Karpas-422 (cell line): Measurements from ENCODE around the gene FAM222A. TPM values are rescaled to one million over a fixed set of nuclear protein-coding genes. Genes with fewer than 3 reads are reported as not detected.
"Not testable (repeated sequence)": the region's sequence is repeated elsewhere in the genome, so short reads cannot be mapped to it uniquely, and the experiment has no call there.

ENCODE experiments used
- DNase-seq: peaks from one replicate; pipeline ENCODE4 v3.0.0-alpha.2; 2015
- H2AFZ ChIP-seq: fragments of 200-600 bp; sonication (generic); 2 replicates; pipeline ENCODE4 v1.6.1; 2014; ENCODE audit warnings: antibody characterized with exemption, low read length, mixed read lengths
- H3K27ac ChIP-seq: fragments of 200-600 bp; sonication (generic); 2 replicates; pipeline ENCODE4 v1.5.1; 2014; ENCODE audit warnings: mild to moderate bottlenecking, low read length, moderate library complexity
- H3K27me3 ChIP-seq: fragments of 200-600 bp; sonication (generic); 2 replicates; pipeline ENCODE4 v1.6.1; 2014; ENCODE audit warnings: low read length, mixed read lengths
- H3K36me3 ChIP-seq: fragments of 200-600 bp; sonication (generic); 2 replicates; pipeline ENCODE4 v1.6.1; 2014; ENCODE audit warnings: low read length, mixed read lengths; ENCODE audit not compliant: insufficient read depth
- H3K4me1 ChIP-seq: fragments of 200-600 bp; sonication (generic); 2 replicates; pipeline ENCODE4 v1.6.1; 2014; ENCODE audit warnings: mild to moderate bottlenecking, low read length, mixed read lengths
- H3K4me2 ChIP-seq: fragments of 200-600 bp; sonication (generic); 2 replicates; pipeline ENCODE4 v1.6.1; 2014; ENCODE audit warnings: low read length, low read depth, mild to moderate bottlenecking; ENCODE audit not compliant: poor library complexity, severe bottlenecking
- H3K4me3 ChIP-seq: fragments of 200-600 bp; sonication (generic); 2 replicates; pipeline ENCODE4 v1.5.1; 2014; ENCODE audit warnings: mild to moderate bottlenecking, antibody characterized with exemption, low read length, mixed read lengths
- H3K79me2 ChIP-seq: fragments of 200-600 bp; sonication (generic); 2 replicates; pipeline ENCODE4 v1.6.1; 2014; ENCODE audit warnings: mild to moderate bottlenecking, low read length, mixed read lengths
- H3K9ac ChIP-seq: fragments of 200-600 bp; sonication (generic); 2 replicates; pipeline ENCODE4 v1.6.0; 2014; ENCODE audit warnings: low read length
- H3K9me2 ChIP-seq: fragments of 200-600 bp; sonication (generic), shearing (Covaris generic); replicated peaks from 2 replicates; pipeline ENCODE4 v1.6.0; 2014; ENCODE audit warnings: mild to moderate bottlenecking, low read length, moderate library complexity; ENCODE audit not compliant: insufficient read depth
- H3K9me3 ChIP-seq: fragments of 300-700, 200-600 bp; sonication (generic); 2 replicates; pipeline ENCODE4 v1.6.1; 2014; ENCODE audit warnings: low read length, mixed read lengths
- H4K20me1 ChIP-seq: fragments of 200-600 bp; sonication (generic); 2 replicates; pipeline ENCODE4 v1.6.1; 2014; ENCODE audit warnings: mild to moderate bottlenecking, antibody characterized with exemption, low read length, low read depth; ENCODE audit not compliant: insufficient read depth
- total RNA-seq: library from RNA; depleted of rRNA; stranded (reverse); fragments of >200 nt; shearing (Covaris generic); gene quantifications from 2 replicates; pipeline ENCODE4 v1.2.3, GENCODE V29; 2014; ENCODE audit warnings: low replicate concordance

Gene FAM222A
- total RNA-seq, 1 experiment from 2014 or later = 0.11 TPM

DNA sequence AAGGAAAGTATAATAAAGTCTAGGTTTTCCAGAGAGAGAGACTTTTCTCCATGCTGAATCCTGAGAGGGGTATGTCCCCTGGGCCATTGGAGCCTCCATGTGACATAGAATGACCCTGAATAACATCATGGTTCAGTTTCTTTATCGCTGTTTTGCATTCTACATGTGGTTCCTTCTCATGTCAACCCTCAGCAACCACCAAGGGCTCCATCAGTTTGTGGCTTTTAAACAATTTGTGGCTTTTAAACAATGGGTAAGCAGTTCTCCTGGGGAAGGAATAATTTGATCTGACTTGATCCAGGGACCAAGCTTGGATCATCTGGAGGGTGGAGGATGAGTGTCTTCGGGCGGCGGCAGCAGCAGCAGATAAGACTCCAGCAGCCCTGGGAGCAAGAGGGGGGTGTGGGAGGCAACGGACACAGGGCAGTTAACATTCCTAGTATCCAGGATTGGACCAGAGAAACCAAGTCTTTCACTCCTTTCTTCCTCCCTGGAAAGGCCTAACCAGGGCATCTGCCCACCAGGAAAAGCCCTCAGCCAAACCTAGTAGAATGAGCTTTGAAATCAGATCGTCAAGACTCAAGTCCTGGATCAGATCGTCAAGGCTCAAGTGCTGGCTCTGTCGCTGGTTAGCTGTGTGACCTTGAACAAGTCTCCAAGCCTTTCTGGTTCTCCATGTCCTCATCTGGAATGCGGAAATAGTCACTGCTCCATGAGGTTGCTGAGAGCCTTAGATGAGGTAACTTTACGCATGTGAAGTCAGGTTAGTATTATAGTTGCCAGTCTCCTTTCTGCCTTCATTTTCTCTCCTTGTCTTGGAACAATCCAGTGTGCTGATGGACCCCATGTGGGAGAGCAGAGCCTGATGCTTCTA lies 27.8 kb upstream of the FAM222A start:
- no peak overlapping the region for H3K4me2 ChIP-seq
- no peak overlapping the region for H3K27ac ChIP-seq
- no peaks in the 10 kb centered on the region for H4K20me1 ChIP-seq
- no peaks in the 10 kb centered on the region for H3K9me3 ChIP-seq
- H3K9ac ChIP-seq = no peak overlapping the region
- H3K27me3 ChIP-seq = no peaks in the 10 kb centered on the region
- no peak for DNase-seq
- H3K36me3 ChIP-seq = no peaks in the 10 kb centered on the region
- no peak overlapping the region for H2AFZ ChIP-seq
- no peaks in the 10 kb centered on the region for H3K79me2 ChIP-seq
- no peaks in the 10 kb centered on the region for H3K9me2 ChIP-seq
- H3K4me3 ChIP-seq = no peak overlapping the region
- no peaks in the 10 kb centered on the region for H3K4me1 ChIP-seq

GRCh38 chr12:109686523-109686922 lies 27.1 kb upstream of the FAM222A start:
- no peak overlapping the region for H3K4me2 ChIP-seq
- H3K27ac ChIP-seq = no peak overlapping the region
- no peak for DNase-seq
- no peaks in the 10 kb centered on the region for H3K79me2 ChIP-seq
- no peaks in the 10 kb centered on the region for H3K4me1 ChIP-seq
- H3K36me3 ChIP-seq = no peaks in the 10 kb centered on the region
- no peak overlapping the region for H3K4me3 ChIP-seq
- no peak overlapping the region for H2AFZ ChIP-seq
- H3K27me3 ChIP-seq = no peaks in the 10 kb centered on the region
- H4K20me1 ChIP-seq = no peaks in the 10 kb centered on the region
- H3K9me3 ChIP-seq = no peaks in the 10 kb centered on the region
- H3K9me2 ChIP-seq = no peaks in the 10 kb centered on the region
- H3K9ac ChIP-seq = no peak overlapping the region

DNA sequence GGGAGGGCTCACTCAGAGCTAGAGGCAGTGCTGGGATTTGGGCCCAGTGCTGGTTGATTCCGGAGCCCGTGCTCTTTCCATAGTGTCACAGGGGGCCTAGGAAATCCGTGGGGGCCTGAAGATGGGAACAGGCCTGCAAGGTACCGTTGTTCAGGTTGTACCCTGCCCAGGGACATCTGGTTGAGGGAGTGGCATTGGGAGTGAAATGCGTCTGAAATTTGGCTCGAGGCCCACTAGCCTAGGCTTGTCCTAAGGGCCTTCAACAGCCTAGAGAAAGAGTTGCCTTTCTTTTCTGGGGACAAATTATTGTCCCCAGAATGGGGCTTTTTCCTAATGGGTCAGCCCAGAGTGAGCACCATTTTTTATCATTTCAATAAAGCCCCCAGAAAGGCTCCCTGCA lies 26.4 kb upstream of the FAM222A start:
- H3K9me3 ChIP-seq = no peaks in the 10 kb centered on the region
- H3K4me1 ChIP-seq = no peaks in the 10 kb centered on the region
- no peak overlapping the region for H3K27ac ChIP-seq
- H3K9me2 ChIP-seq = no peaks in the 10 kb centered on the region
- no peaks in the 10 kb centered on the region for H3K27me3 ChIP-seq
- no peak overlapping the region for H3K4me3 ChIP-seq
- H2AFZ ChIP-seq = no peak overlapping the region
- H3K79me2 ChIP-seq = no peaks in the 10 kb centered on the region
- no peaks in the 10 kb centered on the region for H3K36me3 ChIP-seq
- no peak overlapping the region for H3K4me2 ChIP-seq
- no peak overlapping the region for H3K9ac ChIP-seq
- H4K20me1 ChIP-seq = no peaks in the 10 kb centered on the region
- DNase-seq = no peak

GRCh38 chr12:109689426-109689825 lies 24.2 kb upstream of the FAM222A start:
- no peaks in the 10 kb centered on the region for H3K9me2 ChIP-seq

GRCh38 chr12:109693160-109693559 lies 20.5 kb upstream of the FAM222A start:
- Histone ChIP-seq H2AFZ (no peak overlapping the region), H3K9me2 (no peaks in the 10 kb centered on the region), H3K27ac (no peak overlapping the region), H3K4me2 (no peak overlapping the region), H3K4me1 (no peaks in the 10 kb centered on the region), H3K27me3 (no peaks in the 10 kb centered on the region), H3K4me3 (no peak overlapping the region), H3K79me2 (no peaks in the 10 kb centered on the region), H4K20me1 (no peaks in the 10 kb centered on the region), H3K9me3 (no peaks in the 10 kb centered on the region), H3K9ac (no peak overlapping the region), H3K36me3 (no peaks in the 10 kb centered on the region)
- DNase-seq = no peak

More at GRCh38 chr12:109689426-109689825, 24.2 kb upstream of the FAM222A start:
- H3K36me3 ChIP-seq = no peaks in the 10 kb centered on the region
- H3K79me2 ChIP-seq = no peaks in the 10 kb centered on the region
- H3K9me3 ChIP-seq = no peaks in the 10 kb centered on the region
- no peaks in the 10 kb centered on the region for H4K20me1 ChIP-seq
- no peak overlapping the region for H3K4me2 ChIP-seq
- no peak overlapping the region for H3K9ac ChIP-seq
- no peak overlapping the region for H3K4me3 ChIP-seq
- no peaks in the 10 kb centered on the region for H3K27me3 ChIP-seq
- H3K27ac ChIP-seq = no peak overlapping the region
- H2AFZ ChIP-seq = no peak overlapping the region
- no peaks in the 10 kb centered on the region for H3K4me1 ChIP-seq
- DNase-seq = no peak

GRCh38 chr12:109693653-109694600 lies 19.7 kb upstream of the FAM222A start:
- no peak overlapping the region for H2AFZ ChIP-seq
- H3K4me3 ChIP-seq = no peak overlapping the region
- no peaks in the 10 kb centered on the region for H4K20me1 ChIP-seq
- H3K79me2 ChIP-seq = no peaks in the 10 kb centered on the region
- H3K27me3 ChIP-seq = no peaks in the 10 kb centered on the region
- no peaks in the 10 kb centered on the region for H3K36me3 ChIP-seq
- H3K4me2 ChIP-seq = no peak overlapping the region
- no peak for DNase-seq
- H3K9ac ChIP-seq = no peak overlapping the region
- H3K27ac ChIP-seq = no peak overlapping the region
- no peaks in the 10 kb centered on the region for H3K9me2 ChIP-seq
- no peaks in the 10 kb centered on the region for H3K9me3 ChIP-seq
- H3K4me1 ChIP-seq = no peaks in the 10 kb centered on the region

GRCh38 chr12:109694629-109695028 lies 19.0 kb upstream of the FAM222A start:
- H2AFZ ChIP-seq, H3K4me1 ChIP-seq, H3K9me2 ChIP-seq, DNase-seq, H3K36me3 ChIP-seq, H3K27me3 ChIP-seq, H3K4me3 ChIP-seq, H3K9ac ChIP-seq, H4K20me1 ChIP-seq, H3K9me3 ChIP-seq, H3K79me2 ChIP-seq, H3K27ac ChIP-seq, H3K4me2 ChIP-seq: not testable (repeated sequence)

DNA sequence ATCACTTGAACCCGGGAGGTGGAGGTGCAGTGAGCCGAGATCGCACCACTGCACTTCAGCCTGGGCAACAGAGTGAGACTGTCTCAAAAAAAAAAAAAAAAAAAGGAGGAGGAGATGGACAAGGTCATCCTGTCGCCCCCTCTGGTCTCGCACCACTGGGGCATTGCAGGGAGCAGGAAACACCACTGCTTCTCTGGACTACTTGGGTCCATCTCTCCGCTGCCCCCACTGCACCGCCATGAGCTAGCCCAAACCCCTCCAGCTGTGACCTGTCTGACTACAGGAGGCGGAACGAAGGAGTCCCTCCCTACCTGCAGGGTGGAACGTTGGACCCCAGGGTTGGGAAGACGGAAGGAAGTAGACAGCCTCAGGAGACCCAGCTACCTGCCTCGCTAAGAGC lies 18.2 kb upstream of the FAM222A start:
- Histone ChIP-seq H3K36me3 (no peaks in the 10 kb centered on the region), H3K9me2 (no peaks in the 10 kb centered on the region), H3K9ac (no peak overlapping the region), H3K4me2 (no peak overlapping the region), H3K9me3 (no peaks in the 10 kb centered on the region), H3K4me3 (no peak overlapping the region), H4K20me1 (no peaks in the 10 kb centered on the region), H3K4me1 (no peaks in the 10 kb centered on the region), H3K27ac (no peak overlapping the region), H3K27me3 (no peaks in the 10 kb centered on the region), H3K79me2 (no peaks in the 10 kb centered on the region), H2AFZ (no peak overlapping the region)
- no peak for DNase-seq
